ENCODE measurements around the gene VMP1. TPM values are rescaled to one million over a fixed set of nuclear protein-coding genes. Genes with fewer than 3 reads are reported as not detected.
A peak's percentile ranks its signal among the peaks of the same experiment; 100 is the strongest.

VMP1 gene
- total and polyA plus RNA-seq, 2 of the 13 experiments (the other 11 are each of a cell fraction or from before 2014, with no cell fraction given) = 186 to 271 TPM

GRCh38 chr17:59696682-59697277 is 10.7 kb upstream of the VMP1 start (continued):
- TF ChIP-seq PLSCR1 (CRISPR knock-in tag; IDR thresholded peaks at IDR 0.05; ENCODE audit: borderline replicate concordance) (no peak), ZNF607 (CRISPR knock-in tag; IDR thresholded peaks at IDR 0.05; ENCODE audit: borderline replicate concordance) (no peak), TEAD3 (CRISPR knock-in tag; optimal IDR thresholded peaks at IDR 0.05; ENCODE audit: borderline replicate concordance) (no peak), SCMH1 (CRISPR knock-in tag; IDR thresholded peaks at IDR 0.05; ENCODE audit: borderline replicate concordance) (no peak), DRAP1 (CRISPR knock-in tag; IDR thresholded peaks at IDR 0.05) (no peak), ZNF468 (CRISPR knock-in tag; IDR thresholded peaks at IDR 0.05) (0 out of 2 replicates have a peak, but pooled peaks have one; percentile 38), ZBTB46 (CRISPR knock-in tag; IDR thresholded peaks at IDR 0.05; ENCODE audit: borderline replicate concordance) (no peak), RBM22 (optimal IDR thresholded peaks at IDR 0.05; ENCODE audit: low read length) (peak; percentile 95), ZNF264 (CRISPR knock-in tag; IDR thresholded peaks at IDR 0.05) (no peak), ZNF777 (CRISPR knock-in tag; IDR thresholded peaks at IDR 0.05) (no peak), RBFOX2 (IDR thresholded peaks at IDR 0.05; ENCODE audit: low read depth, low read length) (peak; percentile 46; the same call in 1 of the 2 replicates), EEA1 (CRISPR knock-in tag; IDR thresholded peaks at IDR 0.05; ENCODE audit: borderline replicate concordance) (no peak), ZNF549 (CRISPR knock-in tag; IDR thresholded peaks at IDR 0.05) (no peak)
